Measurements from ENCODE around the gene CHRD.
A peak's percentile ranks its signal among the peaks of the same experiment; 100 is the strongest.

The CHRD gene

GRCh38 chr3:184368586-184369183 lies 11.2 kb upstream of the CHRD start:
- no peaks in the 10 kb centered on the region for H3K9me3 ChIP-seq (ENCODE audit: insufficient read depth, low read depth, low read length)
- H3K27ac ChIP-seq (ENCODE audit: low read length) = no peak overlapping the region
- H3K36me3 ChIP-seq (ENCODE audit: insufficient read depth, low read depth, low read length) = peaks cover 47% of the 10 kb centered on the region
- H3K4me3 ChIP-seq (ENCODE audit: low read length) = no peak overlapping the region
- H3K9ac ChIP-seq (ENCODE audit: low read depth, low read length) = no peak overlapping the region
- H3K4me1 ChIP-seq (ENCODE audit: insufficient read depth, low read length) = peaks cover 17% of the 10 kb centered on the region
- no peaks in the 10 kb centered on the region for H3K27me3 ChIP-seq (ENCODE audit: insufficient read depth, low read length)

- Histone ChIP-seq H3K27ac (ENCODE audit: low read length) (no peak overlapping the region), H3K36me3 (ENCODE audit: insufficient read depth, low read depth, low read length) (peaks cover 30% of the 10 kb centered on the region), H3K27me3 (ENCODE audit: insufficient read depth, low read length) (peaks cover 9% of the 10 kb centered on the region; the same call in 1 of the 2 replicates), H3K9ac (ENCODE audit: low read depth, low read length) (no peak overlapping the region), H3K4me1 (ENCODE audit: insufficient read depth, low read length) (peaks cover 12% of the 10 kb centered on the region), H3K9me3 (ENCODE audit: insufficient read depth, low read depth, low read length) (no peaks in the 10 kb centered on the region), H3K4me3 (ENCODE audit: low read length) (no peak overlapping the region)
These were observed 8.3 kb upstream of the CHRD start for GRCh38 chr3:184371570-184372018.

GRCh38 chr3:184372296-184372821 lies 7.5 kb upstream of the CHRD start:
- peaks cover 23% of the 10 kb centered on the region for H3K36me3 ChIP-seq (ENCODE audit: insufficient read depth, low read depth, low read length)

GRCh38 chr3:184372911-184373310 lies 6.9 kb upstream of the CHRD start:
- Histone ChIP-seq H3K9me3 (ENCODE audit: insufficient read depth, low read depth, low read length) (no peaks in the 10 kb centered on the region), H3K9ac (ENCODE audit: low read depth, low read length) (no peak overlapping the region), H3K36me3 (ENCODE audit: insufficient read depth, low read depth, low read length) (peaks cover 19% of the 10 kb centered on the region), H3K27me3 (ENCODE audit: insufficient read depth, low read length) (peaks cover 19% of the 10 kb centered on the region), H3K27ac (ENCODE audit: low read length) (no peak overlapping the region), H3K4me3 (ENCODE audit: low read length) (no peak overlapping the region), H3K4me1 (ENCODE audit: insufficient read depth, low read length) (peaks cover 19% of the 10 kb centered on the region)

More at GRCh38 chr3:184372296-184372821, 7.5 kb upstream of the CHRD start:
- H3K4me1 ChIP-seq (ENCODE audit: insufficient read depth, low read length) = peaks cover 13% of the 10 kb centered on the region
- H3K4me3 ChIP-seq (ENCODE audit: low read length) = no peak overlapping the region
- H3K9me3 ChIP-seq (ENCODE audit: insufficient read depth, low read depth, low read length) = no peaks in the 10 kb centered on the region
- no peak overlapping the region for H3K27ac ChIP-seq (ENCODE audit: low read length)
- H3K9ac ChIP-seq (ENCODE audit: low read depth, low read length) = no peak overlapping the region
- peaks cover 14% of the 10 kb centered on the region for H3K27me3 ChIP-seq (ENCODE audit: insufficient read depth, low read length)

- Histone ChIP-seq H3K9ac (ENCODE audit: low read depth, low read length) (no peak overlapping the region), H3K27ac (ENCODE audit: low read length) (no peak overlapping the region), H3K9me3 (ENCODE audit: insufficient read depth, low read depth, low read length) (no peaks in the 10 kb centered on the region), H3K36me3 (ENCODE audit: insufficient read depth, low read depth, low read length) (peaks cover 14% of the 10 kb centered on the region), H3K4me3 (ENCODE audit: low read length) (no peak overlapping the region), H3K4me1 (ENCODE audit: insufficient read depth, low read length) (peaks cover 23% of the 10 kb centered on the region), H3K27me3 (ENCODE audit: insufficient read depth, low read length) (peaks cover 24% of the 10 kb centered on the region)
These were observed 6.4 kb upstream of the CHRD start for GRCh38 chr3:184373422-184373821.

- no peak overlapping the region for H3K9ac ChIP-seq (ENCODE audit: low read depth, low read length)
- no peak overlapping the region for H3K27ac ChIP-seq (ENCODE audit: low read length)
- peaks cover 25% of the 10 kb centered on the region; the same call in 1 of the 2 replicates for H3K4me1 ChIP-seq (ENCODE audit: insufficient read depth, low read length)
- no peak overlapping the region for H3K4me3 ChIP-seq (ENCODE audit: low read length)
- H3K36me3 ChIP-seq (ENCODE audit: insufficient read depth, low read depth, low read length) = no peaks in the 10 kb centered on the region
- no peaks in the 10 kb centered on the region; the same call in 1 of the 2 replicates for H3K9me3 ChIP-seq (ENCODE audit: insufficient read depth, low read depth, low read length)
- H3K27me3 ChIP-seq (ENCODE audit: insufficient read depth, low read length) = peaks cover 41% of the 10 kb centered on the region
These were observed 4.0 kb upstream of the CHRD start for GRCh38 chr3:184375747-184376461.

GRCh38 chr3:184377374-184377773 lies 2.5 kb upstream of the CHRD start:
- Histone ChIP-seq H3K4me3 (ENCODE audit: low read length) (peak overlapping the region; percentile 23; the same call in 1 of the 2 replicates), H3K36me3 (ENCODE audit: insufficient read depth, low read depth, low read length) (no peaks in the 10 kb centered on the region), H3K9ac (ENCODE audit: low read depth, low read length) (no peak overlapping the region), H3K9me3 (ENCODE audit: insufficient read depth, low read depth, low read length) (no peaks in the 10 kb centered on the region; the same call in 1 of the 2 replicates), H3K27me3 (ENCODE audit: insufficient read depth, low read length) (peaks cover 56% of the 10 kb centered on the region), H3K27ac (ENCODE audit: low read length) (no peak overlapping the region), H3K4me1 (ENCODE audit: insufficient read depth, low read length) (peaks cover 19% of the 10 kb centered on the region; the same call in 1 of the 2 replicates)

- Histone ChIP-seq H3K9me3 (ENCODE audit: insufficient read depth, low read depth, low read length) (no peaks in the 10 kb centered on the region; the same call in 1 of the 2 replicates), H3K27ac (ENCODE audit: low read length) (no peak within 1 kb of the TSS), H3K27me3 (ENCODE audit: insufficient read depth, low read length) (peaks cover 62% of the 10 kb centered on the region), H3K4me3 (ENCODE audit: low read length) (peak within 1 kb of the TSS; percentile 55), H3K36me3 (ENCODE audit: insufficient read depth, low read depth, low read length) (no peaks in the 10 kb centered on the region), H3K9ac (ENCODE audit: low read depth, low read length) (no peak within 1 kb of the TSS), H3K4me1 (ENCODE audit: insufficient read depth, low read length) (peaks cover 19% of the 10 kb centered on the region; the same call in 1 of the 2 replicates)
These were observed 1.9 kb upstream of the CHRD start, which contains the start of gene THPO for GRCh38 chr3:184377882-184378445. Gene THPO (minus strand): TSS chr3:184378207. CDS start chr3:184376259, 1,948 bp downstream.

- Histone ChIP-seq H3K36me3 (ENCODE audit: insufficient read depth, low read depth, low read length) (no peaks in the 10 kb centered on the region), H3K4me3 (ENCODE audit: low read length) (peak overlapping the region; percentile 55), H3K9me3 (ENCODE audit: insufficient read depth, low read depth, low read length) (no peaks in the 10 kb centered on the region; the same call in 1 of the 2 replicates), H3K9ac (ENCODE audit: low read depth, low read length) (no peak overlapping the region), H3K4me1 (ENCODE audit: insufficient read depth, low read length) (peaks cover 19% of the 10 kb centered on the region; the same call in 1 of the 2 replicates), H3K27me3 (ENCODE audit: insufficient read depth, low read length) (peaks cover 68% of the 10 kb centered on the region), H3K27ac (ENCODE audit: low read length) (no peak overlapping the region)
These were observed 1.1 kb upstream of the CHRD start for GRCh38 chr3:184378651-184379357.

GRCh38 chr3:184380185-184380626 lies 352 bp downstream of the CHRD start:
- H3K36me3 ChIP-seq (ENCODE audit: insufficient read depth, low read depth, low read length) = no peaks in the 10 kb centered on the region
- no peak overlapping the region for H3K27ac ChIP-seq (ENCODE audit: low read length)
- H3K27me3 ChIP-seq (ENCODE audit: insufficient read depth, low read length) = peaks cover 68% of the 10 kb centered on the region
- H3K4me1 ChIP-seq (ENCODE audit: insufficient read depth, low read length) = peaks cover 19% of the 10 kb centered on the region; the same call in 1 of the 2 replicates
- peak overlapping the region; percentile 65; the same call in 1 of the 2 replicates for H3K4me3 ChIP-seq (ENCODE audit: low read length)
- no peak overlapping the region for H3K9ac ChIP-seq (ENCODE audit: low read depth, low read length)
- H3K9me3 ChIP-seq (ENCODE audit: insufficient read depth, low read depth, low read length) = no peaks in the 10 kb centered on the region; the same call in 1 of the 2 replicates
